B cell (primary cell): ENCODE results near the gene PLA2G2D. TPM values are rescaled to one million over a fixed set of nuclear protein-coding genes. Genes with fewer than 3 reads are reported as not detected.

ENCODE experiments used
- ATAC-seq: fragments of 200-7000 bp; cut with Tn5 transposase; one replicate; pipeline ENCODE4 v1.10.0; 2021; ENCODE audit warnings: low read depth, mild to moderate bottlenecking, moderate number of reproducible peaks, moderate library complexity
- CTCF ChIA-PET: fragments of 350-600 bp; sonication (Branson Sonifier 250); formaldehyde crosslinking; loops from one replicate; lab custom pipeline; 2021; ENCODE audit warnings: antibody characterized with exemption, inconsistent platforms; lab: Charles Lee
- POLR2A ChIA-PET: fragments of 350-600 bp; sonication (Branson Sonifier 250); formaldehyde crosslinking; loops from one replicate; lab custom pipeline; 2021; ENCODE audit warnings: antibody characterized with exemption; lab: Charles Lee
- DNase-seq: peaks from one replicate; pipeline ENCODE4 v3.0.0; 2013
- H2AFZ ChIP-seq: 2 replicates; pipeline ENCODE4 v1.6.1; 2012; ENCODE audit warnings: mild to moderate bottlenecking, low read depth, low read length; ENCODE audit not compliant: insufficient read depth, poor library complexity, severe bottlenecking
- H3K27ac ChIP-seq, 2 donors: 1 replicate in 1 of 2; 2 replicates in 1 of 2; pipeline ENCODE4 v1.5.1; 2012 to 2013; ENCODE audit warnings: low read length in 2 of 2, mild to moderate bottlenecking in 2 of 2, moderate library complexity in 1 of 2
- H3K27me3 ChIP-seq, 4 experiments: fragments of 200-600 bp in 1 of 4; sonication (generic) in 1 of 4; replicated peaks in 1 of 4; 1 replicate in 2 of 4; 2 replicates in 2 of 4; pipeline versions ENCODE4 v1.6.1 to v1.7.0; 2013 to 2016; ENCODE audit warnings: low read length in 3 of 4, mild to moderate bottlenecking in 2 of 4, mixed read lengths in 1 of 4, moderate library complexity in 1 of 4; ENCODE audit not compliant: insufficient read depth in 4 of 4, control insufficient read depth in 3 of 4; ENCODE audit errors: control extremely low read depth in 1 of 4
- H3K36me3 ChIP-seq, 2 experiments: replicated peaks in 1 of 2; 1 replicate in 1 of 2; 2 replicates in 1 of 2; pipeline versions ENCODE4 v1.6.1 to v1.7.1; 2013; ENCODE audit warnings: low read length in 1 of 2; ENCODE audit not compliant: insufficient read depth in 2 of 2, control insufficient read depth in 1 of 2; ENCODE audit errors: control extremely low read depth in 1 of 2, extremely low read depth in 1 of 2
- H3K4me1 ChIP-seq, 2 donors: fragments of 200-600 bp in 1 of 2; sonication (generic) in 1 of 2; 1 replicate in 1 of 2; 2 replicates in 1 of 2; pipeline versions ENCODE4 v1.5.1 to v1.6.1; 2013 to 2017; ENCODE audit warnings: low read length in 2 of 2; ENCODE audit not compliant: control insufficient read depth in 2 of 2, insufficient read depth in 2 of 2
- H3K4me2 ChIP-seq: replicated peaks from 2 replicates; pipeline ENCODE3; 2012; ENCODE audit warnings: mild to moderate bottlenecking, low read depth, low read length; ENCODE audit not compliant: poor library complexity, severe bottlenecking
- H3K4me3 ChIP-seq, 5 experiments: fragments of 200-600 bp in 1 of 5; sonication (generic) in 1 of 5; 1 replicate in 3 of 5; 2 replicates in 2 of 5; pipeline versions ENCODE4 v1.5.1 to v1.7.0; 2011 to 2016; ENCODE audit warnings: low read length in 4 of 5, mild to moderate bottlenecking in 4 of 5, low read depth in 2 of 5, control low read depth in 1 of 5, moderate library complexity in 1 of 5; ENCODE audit not compliant: insufficient read depth in 1 of 5; ENCODE audit errors: control extremely low read depth in 1 of 5, extremely low read depth in 1 of 5
- H3K79me2 ChIP-seq: fragments of 200-600 bp; sonication (generic); one replicate; pipeline ENCODE4 v1.6.0; 2016; ENCODE audit warnings: low read length; ENCODE audit not compliant: control insufficient read depth, insufficient read depth
- H3K9ac ChIP-seq: fragments of 200-600 bp; sonication (generic); 2 replicates; pipeline ENCODE4 v1.6.1; 2017; ENCODE audit warnings: mild to moderate bottlenecking, low read length, moderate library complexity
- H3K9me3 ChIP-seq, 3 donors: one replicate each; pipeline versions ENCODE4 v1.6.1 to v1.7.1; 2013; ENCODE audit warnings: low read length in 2 of 3; ENCODE audit not compliant: control insufficient read depth in 2 of 3, insufficient read depth in 1 of 3; ENCODE audit errors: control extremely low read depth in 1 of 3
- H4K20me1 ChIP-seq: 2 replicates; pipeline ENCODE4 v1.6.0; 2012; ENCODE audit warnings: mild to moderate bottlenecking, low read length; ENCODE audit not compliant: insufficient read depth, control insufficient read depth, poor library complexity, severe bottlenecking
- H3K27ac Mint-ChIP-seq: one replicate; pipeline ENCODE4 v1.8.0; 2021; ENCODE audit warnings: mixed read lengths
- H3K27me3 Mint-ChIP-seq: one replicate; pipeline ENCODE4 v1.8.0; 2021; ENCODE audit warnings: mixed read lengths
- H3K4me1 Mint-ChIP-seq: one replicate; pipeline ENCODE4 v1.8.0; 2021; ENCODE audit warnings: mixed read lengths
- H3K4me3 Mint-ChIP-seq: one replicate; pipeline ENCODE4 v1.8.0; 2021; ENCODE audit warnings: mixed read lengths
- H3K9me3 Mint-ChIP-seq: one replicate; pipeline ENCODE4 v1.8.0; 2022; ENCODE audit warnings: mixed read lengths; ENCODE audit not compliant: insufficient read depth
- EZH2 ChIP-seq: IDR thresholded peaks from 2 replicates; pipeline ENCODE4 v1.6.1; 2012; ENCODE audit warnings: borderline replicate concordance, low read depth, mild to moderate bottlenecking, moderate library complexity, low read length; ENCODE audit not compliant: insufficient read depth, poor library complexity, severe bottlenecking
- WGBS: methylation state at CpG from one replicate; pipeline ENCODE4 v1.1.5; 2013; ENCODE audit warnings: missing lambda C conversion rate; ENCODE audit not compliant: insufficient coverage; 5-methylcytosine and 5-hydroxymethylcytosine counted together
- intact Hi-C: fragments of 100-400 bp; cut with micrococcal nuclease; formaldehyde crosslinking; loops from one replicate; pipeline ENCODE4 v1.10.0; 2022
- polyA plus RNA-seq: library from polyadenylated mRNA; depleted of rRNA; stranded (reverse); fragments of >200 nt; gene quantifications from 2 replicates; pipeline ENCODE4 v1.2.3, GENCODE V29; 2012
- total RNA-seq, 2 donors: library from RNA; stranded (reverse); fragments of 120-200 nt in 1 of 2; gene quantifications; 1 replicate in 1 of 2; 2 replicates in 1 of 2; pipeline versions ENCODE4 v1.2.3 to v1.2.4, GENCODE V29; 2013 to 2022
- TF ChIP-seq, protein P1 (sequence below): fragments of 200-600 bp; IDR thresholded peaks from one replicate; pipeline ENCODE4 v1.8.0; 2022; ENCODE audit warnings: antibody characterized with exemption, mild to moderate bottlenecking

PLA2G2D gene
- total and polyA plus RNA-seq, 2 donors (not counting 1 experiment from before 2014, with no cell fraction given) = 2.3 to 2.8 TPM

DNA sequence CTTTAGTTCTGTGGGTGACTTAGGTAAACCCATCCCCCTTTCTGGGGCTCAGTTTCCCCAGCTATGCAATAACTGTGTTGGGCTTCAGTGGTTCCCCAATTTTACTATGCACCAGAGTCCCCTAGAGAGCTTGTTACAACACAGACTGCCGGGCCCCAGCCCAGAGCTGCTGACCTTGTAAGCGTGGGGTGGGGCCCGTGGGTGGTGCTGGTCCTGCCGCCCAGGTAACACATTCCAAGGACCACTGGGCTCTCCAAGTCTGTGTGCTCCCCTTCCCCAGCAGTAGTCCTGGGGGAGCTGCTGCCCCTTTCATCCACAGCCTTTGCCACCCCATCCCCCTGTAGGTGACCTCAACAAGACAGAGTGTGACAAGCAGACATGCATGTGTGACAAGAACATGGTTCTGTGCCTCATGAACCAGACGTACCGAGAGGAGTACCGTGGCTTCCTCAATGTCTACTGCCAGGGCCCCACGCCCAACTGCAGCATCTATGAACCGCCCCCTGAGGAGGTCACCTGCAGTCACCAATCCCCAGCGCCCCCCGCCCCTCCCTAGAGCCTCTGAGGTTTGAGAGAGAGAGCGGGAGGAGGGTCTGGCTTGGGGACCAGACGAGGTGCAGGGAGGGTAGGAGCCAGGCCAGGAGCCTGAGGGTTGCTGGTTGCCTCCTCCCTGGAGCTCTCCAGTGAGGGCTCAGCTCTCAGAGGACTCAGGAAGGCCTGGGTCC, 28.7 kb upstream of the PLA2G2D start:
- Histone ChIP-seq H3K4me3 (no peak overlapping the region), H3K9me3 (no peaks in the 10 kb centered on the region), H4K20me1 (no peaks in the 10 kb centered on the region), H3K79me2 (no peaks in the 10 kb centered on the region), H3K9ac (no peak overlapping the region), H3K4me2 (no peak overlapping the region), H3K36me3 (no peaks in the 10 kb centered on the region), H3K27me3 (no peaks in the 10 kb centered on the region), H3K4me1 (peaks cover 5 to 10% of the 10 kb centered on the region in 2 donors), H2AFZ (no peak overlapping the region), H3K27ac (no peak overlapping the region)
- no peaks in the 10 kb centered on the region for H3K27me3 Mint-ChIP-seq
- H3K4me3 Mint-ChIP-seq = no peak overlapping the region
- H3K4me1 Mint-ChIP-seq = peaks cover 9% of the 10 kb centered on the region
- POLR2A ChIA-PET = no interaction called here
- CTCF ChIA-PET = interaction anchor here (1.3 to 2.4 kb wide), 3 partner anchors 24 to 173 kb away, joined by 3 to 10 read pairs (median 5); no protein-coding TSS in a partner anchor
- no peaks in the 10 kb centered on the region for H3K9me3 Mint-ChIP-seq
- DNase-seq (no peak), ATAC-seq (no peak)
- WGBS = 90% methylated on average over 13 of the region's 13 CpGs
- TF ChIP-seq, protein P1, sequence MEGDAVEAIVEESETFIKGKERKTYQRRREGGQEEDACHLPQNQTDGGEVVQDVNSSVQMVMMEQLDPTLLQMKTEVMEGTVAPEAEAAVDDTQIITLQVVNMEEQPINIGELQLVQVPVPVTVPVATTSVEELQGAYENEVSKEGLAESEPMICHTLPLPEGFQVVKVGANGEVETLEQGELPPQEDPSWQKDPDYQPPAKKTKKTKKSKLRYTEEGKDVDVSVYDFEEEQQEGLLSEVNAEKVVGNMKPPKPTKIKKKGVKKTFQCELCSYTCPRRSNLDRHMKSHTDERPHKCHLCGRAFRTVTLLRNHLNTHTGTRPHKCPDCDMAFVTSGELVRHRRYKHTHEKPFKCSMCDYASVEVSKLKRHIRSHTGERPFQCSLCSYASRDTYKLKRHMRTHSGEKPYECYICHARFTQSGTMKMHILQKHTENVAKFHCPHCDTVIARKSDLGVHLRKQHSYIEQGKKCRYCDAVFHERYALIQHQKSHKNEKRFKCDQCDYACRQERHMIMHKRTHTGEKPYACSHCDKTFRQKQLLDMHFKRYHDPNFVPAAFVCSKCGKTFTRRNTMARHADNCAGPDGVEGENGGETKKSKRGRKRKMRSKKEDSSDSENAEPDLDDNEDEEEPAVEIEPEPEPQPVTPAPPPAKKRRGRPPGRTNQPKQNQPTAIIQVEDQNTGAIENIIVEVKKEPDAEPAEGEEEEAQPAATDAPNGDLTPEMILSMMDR = no peak
- TF ChIP-seq EZH2 = no peak
- intact Hi-C loops = no loop called here
- no peak overlapping the region for H3K27ac Mint-ChIP-seq
